HG03025 (cell line): ENCODE results near the gene STK16.
"Not testable (repeated sequence)": the region's sequence is repeated elsewhere in the genome, so short reads cannot be mapped to it uniquely, and the experiment has no call there.

Source experiments
- ATAC-seq: cut with Tn5 transposase; IDR thresholded peaks from one replicate; pipeline ENCODE4 v1.9.1; 2021; ENCODE audit warnings: mild to moderate bottlenecking, moderate library complexity; ENCODE audit not compliant: unreplicated experiment, low FRiP score

The STK16 gene

DNA sequence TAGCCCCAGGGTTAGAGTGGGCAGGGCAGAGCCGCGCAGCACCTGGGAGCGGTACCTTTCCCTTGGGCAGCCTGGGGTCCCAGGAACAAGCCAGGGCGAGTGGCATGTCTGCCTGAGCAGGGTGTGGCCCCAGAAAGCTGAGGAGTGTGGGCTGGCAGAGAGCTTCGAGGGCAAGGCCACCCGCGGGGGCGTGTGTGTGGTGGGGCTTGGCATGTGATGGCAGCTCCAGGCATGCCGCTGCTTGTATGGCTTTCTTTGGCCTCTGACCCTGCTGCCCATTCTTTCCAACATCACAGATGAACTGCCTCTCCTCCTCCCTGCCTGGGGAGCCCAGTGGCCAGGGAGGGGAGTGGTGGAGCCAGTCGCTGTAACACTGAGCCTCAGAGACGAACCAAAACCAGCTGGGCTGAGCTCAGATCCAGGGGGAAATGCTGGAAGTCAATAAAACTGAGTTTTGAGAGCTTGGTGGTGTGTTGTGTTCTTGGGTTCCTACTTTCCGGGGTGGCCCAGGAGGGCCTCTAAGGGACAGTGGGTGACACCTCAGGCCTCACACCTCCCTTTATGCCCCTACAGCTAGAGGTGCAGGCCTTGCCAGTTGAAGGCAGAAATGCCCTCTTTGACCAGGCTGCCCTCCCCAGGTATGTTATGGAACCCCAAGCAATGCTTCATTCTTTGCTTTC is 41.3 kb downstream of the STK16 start:
- no peak for ATAC-seq

DNA sequence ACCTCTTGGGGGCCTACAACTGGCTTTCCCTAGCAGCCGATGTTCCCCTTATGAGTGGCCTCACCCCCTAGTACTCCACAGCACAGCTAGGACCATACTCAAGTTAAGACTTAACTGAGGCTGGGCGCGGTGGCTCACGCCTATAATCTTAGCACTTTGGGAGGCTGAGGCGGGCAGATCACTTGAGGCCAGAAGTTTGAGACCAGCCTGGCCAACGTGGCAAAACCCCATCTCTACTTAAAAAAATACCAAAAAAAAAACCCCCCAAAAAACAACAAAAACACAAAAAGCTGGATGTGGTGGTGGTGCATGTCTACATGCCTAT is 41.8 kb downstream of the STK16 start:
- ATAC-seq: not testable (repeated sequence)

DNA sequence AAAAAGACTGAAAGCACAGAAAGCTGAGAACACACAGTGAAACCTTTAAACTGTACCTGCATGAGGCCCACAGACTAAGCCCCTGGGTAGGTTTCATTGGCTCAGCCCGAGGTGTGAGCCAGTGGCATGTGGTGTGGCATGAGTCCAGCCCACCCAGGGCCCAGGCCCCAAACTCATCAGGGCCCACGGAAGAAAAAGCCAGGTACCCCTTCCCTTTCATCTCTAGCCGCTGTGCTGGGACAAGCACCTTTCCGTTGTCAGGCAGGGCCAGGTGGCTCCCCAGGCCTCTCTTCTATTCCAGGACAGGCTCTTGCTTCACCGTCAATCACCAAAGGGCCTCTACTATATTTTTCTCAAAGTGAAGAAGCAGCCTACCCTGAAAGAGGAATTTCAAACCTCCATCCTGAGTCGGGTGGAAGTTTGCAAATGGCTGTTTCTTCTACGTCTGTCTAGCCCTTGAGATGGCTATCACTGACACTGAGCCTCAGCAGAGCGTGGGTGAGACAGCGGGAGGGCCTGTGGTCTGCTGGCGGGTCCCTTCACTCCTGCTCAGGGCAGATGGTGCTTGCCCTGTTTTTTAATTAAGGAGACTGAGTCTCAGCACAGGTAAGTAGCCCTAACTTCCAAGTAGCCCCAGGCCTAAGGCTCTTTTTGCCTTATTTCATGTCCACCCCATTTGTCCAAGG is 42.4 kb downstream of the STK16 start:
- ATAC-seq: no peak

DNA sequence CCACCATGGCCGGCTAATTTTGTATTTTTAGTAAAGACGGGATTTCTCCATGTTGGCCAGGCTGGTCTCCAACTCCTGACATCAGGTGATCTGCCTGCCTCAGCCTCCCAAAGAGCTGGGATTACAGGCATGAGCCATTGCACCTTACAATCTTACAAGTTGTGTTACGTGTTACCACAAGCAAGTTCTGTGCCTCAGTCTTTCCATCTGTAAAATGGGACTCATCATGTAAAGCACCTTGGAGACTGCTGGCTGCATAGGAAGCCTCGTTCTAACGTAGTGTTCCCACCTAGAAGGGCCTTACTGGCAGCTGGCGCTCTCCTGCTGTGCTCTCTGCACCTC is 43.9 kb downstream of the STK16 start:
- no peak for ATAC-seq

DNA sequence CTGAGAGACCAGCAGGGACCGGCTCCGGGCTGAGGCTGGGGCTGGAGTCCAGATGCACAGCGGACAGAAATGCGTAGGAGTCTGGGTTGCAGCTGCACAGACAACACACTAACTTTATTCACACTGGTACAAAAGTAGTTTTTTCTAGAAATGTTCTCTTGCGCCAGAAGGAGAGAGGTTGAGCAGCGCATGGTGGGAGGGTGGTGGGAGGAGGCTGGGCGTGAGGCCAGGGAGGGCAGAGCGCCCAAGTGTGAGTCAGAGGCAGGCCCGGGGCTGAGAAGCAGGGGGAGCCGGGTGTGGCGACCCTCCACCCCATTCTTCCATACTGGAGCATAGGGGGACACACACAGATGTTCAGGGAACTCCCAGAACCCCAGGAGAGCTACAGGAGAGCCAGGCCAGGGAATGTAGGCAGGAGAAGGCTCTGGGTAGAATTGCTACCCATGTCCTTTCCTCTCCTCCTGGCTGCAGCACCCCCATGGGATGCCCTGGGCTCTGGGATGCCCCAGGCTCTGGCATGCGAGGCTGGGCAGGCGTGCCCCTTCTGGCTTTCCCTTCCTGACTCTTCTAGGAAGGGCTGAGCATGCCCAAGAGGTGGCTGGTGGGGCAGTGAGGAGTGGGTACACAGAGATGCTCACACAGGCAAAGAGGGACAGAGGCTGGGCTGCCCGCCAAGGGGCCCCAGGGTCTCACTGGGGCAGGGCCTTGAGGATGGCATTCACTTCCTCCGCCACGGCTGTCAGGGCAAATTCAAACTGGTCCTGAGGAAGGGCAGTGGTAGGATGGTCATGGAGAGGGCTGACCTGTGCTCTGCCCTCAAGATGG is 44.5 kb downstream of the STK16 start:
- ATAC-seq: no peak

DNA sequence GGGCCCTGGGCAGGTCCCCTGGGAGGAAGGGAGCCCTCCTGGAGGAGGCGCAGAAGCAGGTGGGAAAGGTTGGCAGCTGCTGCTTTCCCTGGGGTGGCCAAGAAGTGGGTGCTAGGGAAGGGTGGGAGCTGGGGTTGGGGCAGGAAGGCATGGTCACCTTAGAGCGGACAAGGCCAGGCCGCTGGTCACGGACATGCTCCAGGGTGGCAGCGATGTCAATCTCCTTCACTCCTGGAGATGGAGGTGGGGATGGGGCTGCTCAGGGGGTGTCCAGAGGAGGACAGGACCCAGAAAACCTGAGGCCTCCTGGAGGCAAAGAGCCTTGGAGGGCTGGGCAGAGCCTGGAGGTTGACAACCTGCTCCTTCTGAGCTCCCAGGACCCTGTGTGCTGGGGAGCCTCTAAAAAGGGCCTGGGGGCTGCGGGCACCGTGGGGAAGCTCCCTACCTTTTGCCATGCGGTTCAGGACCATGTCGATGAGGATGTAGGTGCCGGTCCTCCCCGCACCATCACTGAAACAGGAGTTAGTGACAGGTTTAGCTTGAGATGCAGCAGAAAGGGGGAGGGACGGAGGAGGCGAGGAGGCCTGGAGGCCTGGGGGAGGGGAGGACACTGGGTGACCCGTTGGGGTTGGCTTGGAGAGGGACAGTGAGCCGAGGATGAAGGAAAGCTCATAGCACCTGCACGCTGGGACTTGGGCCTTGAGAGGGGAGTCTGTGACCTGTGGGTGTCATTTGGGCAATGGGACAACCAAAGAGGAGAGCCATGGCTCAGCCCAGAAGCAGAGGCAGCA is 45.3 kb downstream of the STK16 start:
- ATAC-seq: no peak

DNA sequence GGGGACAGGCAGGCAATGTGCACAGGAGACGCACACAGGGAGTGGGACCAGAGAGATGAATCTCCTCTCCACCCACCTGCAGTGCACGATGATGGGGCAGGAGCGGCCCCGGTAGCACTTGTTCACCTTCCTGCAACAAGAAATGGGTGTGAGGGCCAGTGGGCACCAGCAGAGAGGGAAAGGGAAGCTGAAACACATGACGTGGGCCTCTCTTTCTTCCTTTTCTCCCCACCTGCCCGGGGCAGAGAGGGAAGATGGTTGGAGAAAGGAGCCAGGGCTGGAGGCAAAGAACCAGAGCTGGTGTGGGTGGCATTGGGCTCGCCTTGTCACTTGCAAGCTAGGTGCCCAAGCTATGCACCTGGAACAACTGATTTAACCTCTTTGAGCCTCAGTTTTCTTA is 46.1 kb downstream of the STK16 start:
- ATAC-seq: no peak

DNA sequence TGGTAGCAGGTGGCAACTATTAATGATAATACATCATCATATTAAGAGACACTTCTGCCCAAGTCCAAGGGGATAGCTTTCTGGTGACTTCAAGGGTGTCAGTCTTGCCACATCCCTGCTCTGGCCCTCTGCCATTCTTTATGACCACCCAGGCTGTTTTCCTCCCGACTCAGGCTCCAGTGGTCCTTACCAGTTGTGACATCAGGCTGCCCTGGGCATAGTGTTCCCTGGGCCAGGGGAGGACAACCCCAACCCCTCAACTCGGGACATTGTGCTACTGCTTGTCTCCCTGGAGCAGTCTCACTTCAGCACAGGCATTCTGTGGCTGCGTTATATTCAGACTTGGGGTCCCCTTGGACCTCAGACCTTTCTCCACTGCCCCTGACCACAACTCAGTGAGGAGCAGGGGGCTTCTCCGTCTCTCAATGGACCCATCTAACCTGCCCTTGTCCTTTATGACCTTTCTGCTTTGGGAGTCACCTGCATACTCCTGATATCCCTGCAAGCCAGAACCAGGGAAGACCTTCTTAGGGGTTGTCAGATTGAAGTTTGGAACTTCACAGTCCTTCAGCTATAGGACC is 46.7 kb downstream of the STK16 start:
- no peak for ATAC-seq

DNA sequence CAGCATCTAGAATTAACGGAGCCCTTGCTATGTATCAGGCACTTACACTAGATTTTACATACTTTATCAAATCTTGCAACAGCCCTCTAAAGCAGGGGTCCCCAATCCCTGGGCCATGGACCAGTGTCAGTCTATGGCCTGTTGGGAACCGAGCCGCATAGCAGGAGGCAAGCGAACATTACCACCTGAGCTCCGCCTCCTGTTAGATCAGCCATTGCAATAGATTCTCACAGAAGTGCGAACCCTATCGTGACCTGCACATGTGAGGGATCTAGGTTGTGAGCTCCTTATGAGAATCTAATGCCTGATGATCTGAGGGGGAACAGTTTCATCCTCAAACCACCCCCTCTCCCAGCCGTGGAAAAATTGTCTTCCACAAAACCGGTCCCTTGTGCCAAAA is 47.3 kb downstream of the STK16 start:
- no peak for ATAC-seq

DNA sequence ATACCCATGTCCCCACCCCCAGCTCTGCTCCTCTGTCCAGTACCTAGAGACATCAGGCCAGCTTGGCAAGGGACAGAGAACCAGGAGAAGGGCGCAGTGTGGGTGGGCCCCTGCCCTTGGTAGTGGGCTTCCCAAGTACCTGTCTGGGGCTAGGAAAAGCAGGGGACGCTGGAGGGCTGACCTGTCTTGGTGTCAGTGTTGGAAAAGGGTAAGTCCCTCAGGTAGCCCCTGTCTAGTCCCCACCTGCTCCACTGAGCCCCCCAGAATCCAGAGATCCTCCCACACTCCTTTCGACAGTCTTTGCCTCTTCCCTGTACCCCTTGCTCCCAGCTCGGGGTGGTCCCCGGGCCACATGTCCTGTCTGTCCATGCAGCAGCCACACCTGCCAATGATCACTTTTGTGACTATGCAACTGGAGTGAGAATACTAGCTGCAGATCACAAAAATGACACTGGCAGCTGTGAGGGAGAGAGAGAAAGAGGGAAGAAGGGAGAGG is 48.5 kb downstream of the STK16 start:
- no peak for ATAC-seq

DNA sequence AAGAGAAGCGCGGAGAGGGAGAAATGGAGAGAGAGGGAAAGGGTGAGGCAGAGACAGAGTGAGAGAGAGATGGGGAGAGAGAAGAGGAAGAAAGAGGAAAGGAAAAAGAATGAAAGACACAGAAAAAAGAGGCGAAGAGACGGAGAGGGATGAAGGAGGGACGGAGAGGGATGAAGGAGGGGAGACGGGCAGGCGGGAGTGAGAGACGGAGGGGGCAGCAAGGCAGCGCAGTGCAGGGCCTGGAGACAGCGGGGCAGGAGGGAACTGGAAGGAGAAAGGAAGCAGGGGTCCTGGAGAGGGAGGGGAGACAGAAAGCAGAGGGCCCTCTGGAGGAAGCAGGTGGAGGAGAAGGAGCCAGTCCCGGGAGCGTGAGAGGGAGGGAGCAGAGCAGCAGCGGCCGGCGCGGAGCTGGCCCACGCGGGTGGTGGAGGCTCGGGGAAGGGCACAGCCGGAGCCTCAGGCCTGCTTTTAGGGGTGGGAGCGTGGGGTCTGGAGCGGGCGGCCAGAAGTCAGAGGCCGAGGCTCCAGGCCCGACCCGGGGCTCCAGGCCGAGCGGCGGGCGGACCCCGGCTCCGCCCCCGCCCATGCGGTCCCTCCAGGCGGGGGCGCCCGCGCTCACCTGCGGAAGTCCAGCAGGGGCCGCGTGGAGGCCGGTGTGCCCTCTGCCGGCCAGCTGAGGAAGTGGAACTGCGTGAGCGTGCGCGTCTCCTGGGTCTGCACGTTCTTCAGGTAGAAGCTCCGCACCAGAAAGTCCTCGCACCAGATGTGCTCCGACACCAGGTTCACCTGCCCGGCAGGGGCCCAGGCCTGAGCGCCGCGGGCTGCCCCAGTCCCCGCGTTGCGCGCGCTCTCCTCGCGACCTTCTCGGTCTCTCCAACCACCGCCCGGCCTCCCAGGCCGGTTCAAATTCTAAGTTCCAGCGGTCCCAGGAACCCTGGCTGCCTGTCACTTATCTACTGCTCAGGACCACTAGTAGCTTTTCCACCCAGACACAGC is 49.4 kb downstream of the STK16 start:
- ATAC-seq: peak; percentile 79

DNA sequence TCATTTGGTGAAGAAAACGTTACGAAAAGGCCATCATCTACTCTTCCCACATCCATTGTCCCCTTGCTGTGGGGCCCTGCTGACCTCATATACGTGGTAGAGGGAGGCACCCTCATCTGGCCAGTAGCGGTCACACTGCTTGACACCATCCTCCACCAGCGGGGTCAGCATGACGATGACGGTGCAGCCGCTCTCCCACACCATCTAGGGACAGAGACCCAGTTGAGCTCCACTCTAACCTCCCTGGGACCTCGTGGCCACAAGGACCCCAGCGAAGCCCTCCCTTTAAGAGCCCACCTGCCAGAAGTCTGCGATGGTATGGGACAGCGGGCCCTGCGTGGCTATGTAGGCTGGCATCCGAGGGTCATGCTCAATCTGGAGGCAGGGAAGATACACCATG is 50.9 kb downstream of the STK16 start:
- no peak for ATAC-seq

DNA sequence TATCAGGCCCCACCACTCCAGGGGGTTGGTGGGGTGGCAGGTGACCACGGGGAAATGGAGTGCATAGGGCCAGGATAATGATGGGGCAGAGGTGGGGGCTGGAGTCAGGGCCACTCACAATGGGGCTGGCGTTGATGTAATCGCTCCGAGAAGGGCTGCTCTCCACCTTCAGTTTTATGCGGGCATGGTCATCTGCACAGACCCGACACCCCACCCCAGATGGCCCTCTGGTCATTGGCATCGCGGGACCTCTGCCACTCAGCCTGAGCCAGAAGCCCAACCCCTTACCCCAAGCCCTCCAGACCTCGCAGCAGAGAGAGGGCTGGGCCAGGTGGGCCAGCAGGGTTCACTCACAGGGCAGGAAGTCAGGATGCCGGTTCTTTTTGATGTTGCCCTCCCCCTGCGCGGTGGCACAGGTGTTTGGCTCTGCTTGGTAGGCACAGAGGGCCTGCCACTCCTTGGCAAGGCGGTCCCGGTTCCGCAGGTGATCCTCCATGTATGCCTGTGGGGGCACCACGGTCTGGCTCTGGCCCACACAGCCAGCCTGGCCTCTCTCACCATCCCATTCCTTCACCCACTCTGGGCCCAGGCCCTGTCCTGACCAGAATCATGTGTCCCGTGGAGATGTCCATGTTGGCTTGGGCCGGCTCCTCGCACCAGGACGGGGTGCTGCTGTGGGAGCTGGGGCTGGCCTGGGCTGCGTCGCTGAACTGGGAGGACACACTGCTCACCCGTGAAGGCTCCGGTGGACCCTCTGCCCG is 51.5 kb downstream of the STK16 start:
- ATAC-seq: no peak

DNA sequence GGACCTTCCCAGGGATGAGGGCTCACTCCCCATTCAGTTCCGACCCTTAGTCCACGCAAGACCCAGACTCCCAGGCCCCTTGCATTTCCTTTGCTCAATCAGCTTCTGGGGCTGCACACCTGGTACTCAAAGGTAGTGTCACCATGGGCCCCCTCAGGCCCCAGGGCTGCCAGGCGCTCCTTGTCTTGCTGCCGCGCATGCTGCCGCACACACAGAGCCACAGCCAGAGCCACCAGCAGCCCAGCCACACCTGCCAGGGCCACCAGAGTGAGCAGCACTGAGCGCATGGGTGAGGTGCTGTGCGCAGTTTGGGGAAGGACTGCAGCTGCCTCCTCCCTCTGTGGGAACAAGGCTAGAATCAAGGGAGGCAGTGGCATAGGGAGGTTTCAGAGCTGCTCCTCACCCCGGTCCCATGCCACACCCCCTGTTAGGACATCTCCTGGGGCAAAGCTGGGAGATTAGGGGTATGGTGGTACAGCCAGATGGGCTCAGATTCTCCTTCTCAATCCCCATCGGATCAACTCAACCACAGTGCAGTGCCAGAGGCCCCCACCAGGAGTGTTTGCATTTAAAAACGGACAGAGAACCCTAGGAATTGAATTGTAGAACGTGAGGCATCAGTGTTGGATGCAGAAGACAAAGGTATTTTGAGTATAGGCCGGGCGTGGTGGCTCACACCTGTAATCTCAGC is 52.6 kb downstream of the STK16 start:
- ATAC-seq: no peak

DNA sequence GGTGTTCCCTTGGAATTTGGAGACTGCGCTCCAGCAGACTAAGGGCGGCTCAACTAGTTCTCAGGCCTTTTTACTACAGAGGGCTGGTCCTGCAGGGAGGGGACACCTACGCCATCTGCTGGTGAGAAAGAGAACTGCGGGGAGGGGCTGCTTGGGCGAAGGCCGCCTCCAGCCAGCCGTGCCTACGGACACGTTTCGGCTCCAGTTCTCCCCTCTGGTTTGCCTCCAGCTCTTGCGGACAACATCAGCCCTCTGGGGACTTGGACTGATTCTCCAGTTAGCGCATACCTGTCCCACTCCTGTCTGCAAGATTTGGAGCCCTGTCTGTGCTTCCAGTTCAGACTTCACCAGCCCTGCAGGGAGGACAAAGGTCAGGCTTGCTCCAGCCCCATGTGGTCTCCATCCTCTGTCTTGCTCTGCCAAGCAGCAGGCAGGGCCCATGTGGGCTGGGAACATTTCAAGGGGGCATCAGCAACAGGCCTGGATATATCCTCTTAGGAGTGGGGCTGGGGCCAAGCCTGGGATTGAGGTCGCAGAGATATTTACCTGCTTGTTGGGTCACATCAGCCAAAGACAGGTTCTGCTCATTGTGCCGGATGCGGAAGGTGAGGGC is 53.6 kb downstream of the STK16 start:
- ATAC-seq: peak; percentile 54

DNA sequence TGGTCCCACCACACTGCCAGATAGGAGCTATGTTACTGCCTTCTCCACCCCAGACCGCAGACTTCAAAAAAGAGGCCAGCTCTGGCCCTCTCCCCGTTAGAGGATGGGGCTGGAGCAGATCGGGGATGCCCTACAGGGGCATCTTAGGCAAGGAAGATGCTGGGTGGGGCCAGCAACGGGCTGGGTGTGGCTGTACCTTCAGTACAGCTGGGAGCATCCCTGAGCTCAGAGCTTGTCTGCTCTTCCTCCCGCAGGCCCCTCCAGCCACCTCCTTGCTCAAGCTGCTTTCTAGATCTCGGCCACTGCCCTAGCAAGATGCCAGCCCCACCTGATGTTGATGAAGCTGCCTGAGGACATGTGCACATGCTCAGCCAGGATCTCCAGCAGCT is 54.1 kb downstream of the STK16 start:
- ATAC-seq: no peak
